GM12865 (cell line): ENCODE data around the gene RAB4A.

ENCODE experiments used
- DNase-seq: peaks from one replicate; pipeline ENCODE4 v3.0.0; 2010; ENCODE audit warnings: low read depth
- H3K4me3 ChIP-seq: 2 replicates; pipeline ENCODE4 v1.5.1; 2011; ENCODE audit warnings: mild to moderate bottlenecking, low read depth, low read length, control low read depth
- CTCF ChIP-seq: IDR thresholded peaks from 2 replicates; pipeline ENCODE4 v1.5.1; 2011; ENCODE audit warnings: low read length, control low read depth, low read depth, inconsistent platforms; ENCODE audit not compliant: insufficient read depth; ENCODE audit errors: missing control alignments

RAB4A gene

GRCh38 chr1:229349463-229350385, 78.8 kb downstream of the RAB4A start:
- no peak for DNase-seq
- H3K4me3 ChIP-seq = no peak overlapping the region
- TF ChIP-seq CTCF = no peak

DNA sequence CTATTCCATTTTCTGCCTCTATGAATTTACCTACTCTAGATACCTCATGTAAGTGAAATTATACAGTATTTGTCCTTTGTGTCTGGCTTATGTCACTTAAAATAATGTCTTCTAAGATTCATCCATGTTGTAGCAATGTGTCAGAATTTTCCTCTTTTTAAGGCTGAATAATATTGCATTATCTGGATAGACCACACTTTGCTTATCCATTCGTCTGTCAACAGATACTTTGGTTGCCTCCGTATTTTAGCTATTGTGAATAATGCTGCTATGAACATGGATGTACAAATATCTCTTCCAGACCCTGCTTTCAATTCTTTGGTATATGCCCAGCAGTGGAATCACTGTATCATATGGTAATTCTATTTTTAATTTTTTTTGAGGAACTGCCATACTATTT, 82.1 kb downstream of the RAB4A start:
- DNase-seq = no peak
- no peak overlapping the region for H3K4me3 ChIP-seq

DNA sequence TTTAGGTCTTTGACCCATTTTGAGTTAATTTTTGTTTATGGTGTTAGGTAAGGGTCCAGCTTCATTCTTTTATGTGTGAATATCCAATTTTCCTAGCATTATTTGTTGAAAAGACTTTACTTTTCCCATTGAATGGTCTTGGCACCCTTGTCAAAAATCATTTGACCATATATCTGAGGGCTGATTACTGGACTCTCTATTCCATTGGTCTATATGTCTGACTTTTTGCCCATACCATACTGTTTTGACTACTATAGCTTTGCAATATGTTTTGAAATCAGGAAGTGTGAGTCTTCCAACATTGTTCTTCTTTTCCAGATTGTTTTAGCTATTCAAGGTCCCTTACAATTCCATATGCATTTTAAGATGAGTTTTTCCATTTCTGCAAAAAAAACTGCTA, 83.3 kb downstream of the RAB4A start:
- no peak overlapping the region for H3K4me3 ChIP-seq
- no peak for TF ChIP-seq CTCF
- no peak for DNase-seq

More for the DNA sequence above, 82.1 kb downstream of the RAB4A start:
- no peak for TF ChIP-seq CTCF
